Smooth muscle cell (in vitro differentiated cells): Measurements from ENCODE around the gene TNFRSF12A. TPM values are rescaled to one million over a fixed set of nuclear protein-coding genes. Genes with fewer than 3 reads are reported as not detected.

Experiments used
- DNase-seq: peaks from one replicate; lab custom pipeline; 2025; ENCODE audit not compliant: unreplicated experiment; lab: John Stamatoyannopoulos, UW
- H2AFZ ChIP-seq: fragments of 200-600 bp; sonication (generic); 2 replicates; pipeline ENCODE4 v1.6.0; 2016; ENCODE audit warnings: antibody characterized with exemption, low read depth, mild to moderate bottlenecking
- H3F3A ChIP-seq: fragments of 200-600 bp; sonication (generic); 2 replicates; pipeline ENCODE4 v1.6.0; 2017; ENCODE audit warnings: antibody characterized with exemption, low read depth
- H3K27ac ChIP-seq: fragments of 200-600 bp; sonication (generic); 2 replicates; pipeline ENCODE4 v1.5.1; 2016; ENCODE audit warnings: low read depth, mild to moderate bottlenecking
- H3K27me3 ChIP-seq: fragments of 200-600 bp; sonication (generic); 2 replicates; pipeline ENCODE4 v1.6.1; 2016; ENCODE audit warnings: low read depth, mild to moderate bottlenecking
- H3K36me3 ChIP-seq: fragments of 200-600 bp; sonication (generic); 2 replicates; pipeline ENCODE4 v1.5.1; 2016; ENCODE audit warnings: low read depth
- H3K4me1 ChIP-seq: fragments of 200-600 bp; sonication (generic); 2 replicates; pipeline ENCODE4 v1.5.1; 2016; ENCODE audit warnings: low read depth
- H3K4me2 ChIP-seq: fragments of 200-600 bp; sonication (generic); 2 replicates; pipeline ENCODE4 v1.6.0; 2016; ENCODE audit warnings: mild to moderate bottlenecking
- H3K4me3 ChIP-seq: fragments of 200-600 bp; sonication (generic); 2 replicates; pipeline ENCODE4 v1.5.1; 2016; ENCODE audit warnings: mild to moderate bottlenecking
- H3K79me2 ChIP-seq: fragments of 200-600 bp; sonication (generic); 2 replicates; pipeline ENCODE4 v1.6.0; 2016; ENCODE audit warnings: low read depth, mild to moderate bottlenecking
- H3K9ac ChIP-seq: fragments of 200-600 bp; sonication (generic); 2 replicates; pipeline ENCODE4 v1.6.0; 2016; ENCODE audit warnings: low read depth
- H3K9me3 ChIP-seq: fragments of 200-600 bp; sonication (generic); replicated peaks from 2 replicates; pipeline ENCODE4 v1.5.1; 2016; ENCODE audit warnings: low read depth
- H4K20me1 ChIP-seq: fragments of 200-600 bp; sonication (generic); 2 replicates; pipeline ENCODE4 v1.6.0; 2016; ENCODE audit warnings: low read depth
- CTCF ChIP-seq: fragments of 200-600 bp; sonication (generic); IDR thresholded peaks from 2 replicates; pipeline ENCODE4 v1.5.1; 2017; ENCODE audit warnings: borderline replicate concordance, mild to moderate bottlenecking, antibody characterized with exemption; ENCODE audit not compliant: insufficient read depth, poor library complexity, severe bottlenecking
- WGBS: methylation state at CpG from one replicate; pipeline ENCODE4 v1.1.7; 2016; ENCODE audit warnings: low lambda C conversion rate; 5-methylcytosine and 5-hydroxymethylcytosine counted together
- polyA plus RNA-seq: library from polyadenylated mRNA; unstranded; fragments of >200 nt; fragmentation: Nextera tagmentation; extraction: Ambion mirVana; gene quantifications from 2 replicates; pipeline ENCODE4 v1.2.1, GENCODE V29; 2016
- total RNA-seq: library from RNA; depleted of rRNA; stranded (reverse); fragments of >200 nt; gene quantifications from 2 replicates; pipeline ENCODE4 v1.2.3, GENCODE V29; 2014

Gene TNFRSF12A
- total and polyA plus RNA-seq, 2 experiments from 2014 or later: 219 to 386 TPM

- no peak overlapping the region for H3K4me2 ChIP-seq
- H3K79me2 ChIP-seq: no peaks in the 10 kb centered on the region
- H3F3A ChIP-seq: no peaks in the 10 kb centered on the region
- TF ChIP-seq CTCF: no peak
- no peaks in the 10 kb centered on the region for H3K27me3 ChIP-seq
- no peak overlapping the region for H3K27ac ChIP-seq
- no peak for DNase-seq
- no peak overlapping the region for H3K4me3 ChIP-seq
- WGBS: 97% methylated on average over 15 of the region's 15 CpGs
- peaks cover 11% of the 10 kb centered on the region for H4K20me1 ChIP-seq
- peaks cover 3% of the 10 kb centered on the region for H3K4me1 ChIP-seq
- no peak overlapping the region for H3K9ac ChIP-seq
- H3K36me3 ChIP-seq: no peaks in the 10 kb centered on the region
- H2AFZ ChIP-seq: no peak overlapping the region
- H3K9me3 ChIP-seq: no peaks in the 10 kb centered on the region
These were observed 45.7 kb upstream of the TNFRSF12A start for GRCh38 chr16:2974319-2975056.

- Histone ChIP-seq H3K4me3 (no peak overlapping the region), H3K27ac (no peak overlapping the region), H3K9me3 (no peaks in the 10 kb centered on the region), H4K20me1 (peaks cover 9% of the 10 kb centered on the region), H3K4me1 (peaks cover 7% of the 10 kb centered on the region), H3K36me3 (no peaks in the 10 kb centered on the region), H3F3A (no peaks in the 10 kb centered on the region), H3K79me2 (no peaks in the 10 kb centered on the region), H3K27me3 (no peaks in the 10 kb centered on the region), H3K9ac (no peak overlapping the region), H2AFZ (no peak overlapping the region), H3K4me2 (no peak overlapping the region)
- 96% methylated on average over 28 of the region's 28 CpGs for WGBS
- TF ChIP-seq CTCF: no peak
- no peak for DNase-seq
These were observed 44.9 kb upstream of the TNFRSF12A start for GRCh38 chr16:2975161-2975795.

- Histone ChIP-seq H3K27me3 (no peaks in the 10 kb centered on the region), H3K4me2 (no peak overlapping the region), H4K20me1 (no peaks in the 10 kb centered on the region), H2AFZ (no peak overlapping the region), H3K4me3 (no peak overlapping the region), H3K27ac (no peak overlapping the region), H3K36me3 (no peaks in the 10 kb centered on the region), H3K9me3 (no peaks in the 10 kb centered on the region), H3K79me2 (no peaks in the 10 kb centered on the region), H3K9ac (no peak overlapping the region), H3K4me1 (peaks cover 12% of the 10 kb centered on the region), H3F3A (no peaks in the 10 kb centered on the region)
- TF ChIP-seq CTCF: no peak
- no peak for DNase-seq
- WGBS: over 99% methylated on average over 7 of the region's 7 CpGs
These were observed 44.0 kb upstream of the TNFRSF12A start for GRCh38 chr16:2976201-2976600.
